GM18508 (cell line): ENCODE results near the gene ANP32A.

Experiments used
- ATAC-seq: cut with Tn5 transposase; IDR thresholded peaks from one replicate; pipeline ENCODE4 v1.9.1; 2021; ENCODE audit warnings: moderate number of reproducible peaks; ENCODE audit not compliant: insufficient read depth, unreplicated experiment

The ANP32A gene

GRCh38 chr15:68821190-68821840 lies 620 bp upstream of the ANP32A start:
- ATAC-seq: no peak

DNA sequence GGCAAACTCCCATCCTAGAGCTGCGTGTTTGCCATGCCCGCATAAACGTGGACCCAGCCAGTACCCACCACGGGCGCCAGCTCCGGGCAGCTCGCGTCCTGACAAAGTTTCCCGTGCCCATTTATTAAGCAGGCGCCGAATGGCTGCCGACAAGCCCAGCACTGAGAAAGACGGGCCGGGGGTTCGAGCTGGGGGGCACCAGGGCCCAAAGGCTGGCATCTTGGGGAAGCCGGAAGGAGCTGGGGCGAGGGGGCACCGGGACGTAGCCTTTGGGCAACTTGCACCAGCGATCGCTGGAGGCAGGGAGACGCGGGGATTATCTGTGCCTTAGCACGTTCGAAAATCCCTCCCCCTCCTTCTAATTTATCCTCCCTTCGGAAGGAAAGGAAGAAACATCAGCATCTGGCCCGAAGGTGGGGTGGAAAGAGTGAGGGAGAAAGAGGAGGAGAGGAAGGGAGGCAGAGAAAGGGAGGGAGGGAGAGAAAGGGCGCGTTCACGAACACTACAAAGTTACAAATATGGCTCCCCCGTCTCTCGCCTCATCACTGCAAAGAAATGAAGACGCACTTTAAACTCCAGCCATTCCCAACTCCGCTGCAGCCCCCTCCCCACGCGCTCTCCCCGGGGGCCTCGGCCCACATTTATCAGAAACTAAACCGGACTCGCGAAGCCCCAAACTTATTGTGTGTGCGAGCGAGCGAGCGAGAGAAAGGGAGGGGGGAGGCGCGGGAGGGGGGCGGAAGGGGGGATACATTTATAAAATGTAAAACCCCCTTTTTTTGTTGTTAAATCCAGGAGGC lies 1.0 kb downstream of the ANP32A start:
- ATAC-seq: no peak

- no peak for ATAC-seq
These were observed 1.8 kb downstream of the ANP32A start for GRCh38 chr15:68818769-68819494.

DNA sequence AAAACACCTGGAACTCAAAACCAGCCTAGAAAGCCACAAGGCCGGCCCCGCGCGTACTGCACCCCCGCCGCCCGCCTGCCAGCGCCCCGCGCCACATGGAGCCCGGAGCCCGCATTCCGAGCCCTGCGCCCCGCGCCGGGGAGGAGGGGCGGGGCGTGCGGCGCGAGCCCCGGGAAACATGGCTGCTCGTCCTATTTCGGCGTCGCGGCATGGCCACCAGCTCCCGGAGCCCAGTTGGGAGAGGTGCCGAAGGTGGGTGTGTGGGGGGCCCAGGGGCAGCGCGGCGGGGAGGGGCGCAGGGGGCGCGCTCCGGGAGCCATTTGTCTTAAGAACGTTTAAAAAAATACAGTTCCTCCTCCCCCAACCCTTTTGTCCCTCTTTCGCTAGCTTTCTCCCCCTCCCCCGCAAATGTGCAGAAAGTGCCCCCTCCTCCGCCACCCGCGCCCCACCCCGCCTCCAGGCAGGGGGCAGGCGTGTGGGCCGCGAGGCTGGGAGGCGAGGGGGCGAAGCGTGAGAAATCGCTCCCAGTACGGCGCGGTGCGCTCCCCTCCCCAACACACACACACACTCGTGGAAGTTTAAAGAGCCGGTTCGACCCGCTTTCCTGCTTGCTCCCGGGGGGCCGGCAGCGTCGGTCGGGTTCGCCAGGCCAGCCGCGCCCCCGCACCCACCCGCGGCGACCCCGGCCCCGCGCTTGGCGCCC lies 2.5 kb downstream of the ANP32A start:
- no peak for ATAC-seq

DNA sequence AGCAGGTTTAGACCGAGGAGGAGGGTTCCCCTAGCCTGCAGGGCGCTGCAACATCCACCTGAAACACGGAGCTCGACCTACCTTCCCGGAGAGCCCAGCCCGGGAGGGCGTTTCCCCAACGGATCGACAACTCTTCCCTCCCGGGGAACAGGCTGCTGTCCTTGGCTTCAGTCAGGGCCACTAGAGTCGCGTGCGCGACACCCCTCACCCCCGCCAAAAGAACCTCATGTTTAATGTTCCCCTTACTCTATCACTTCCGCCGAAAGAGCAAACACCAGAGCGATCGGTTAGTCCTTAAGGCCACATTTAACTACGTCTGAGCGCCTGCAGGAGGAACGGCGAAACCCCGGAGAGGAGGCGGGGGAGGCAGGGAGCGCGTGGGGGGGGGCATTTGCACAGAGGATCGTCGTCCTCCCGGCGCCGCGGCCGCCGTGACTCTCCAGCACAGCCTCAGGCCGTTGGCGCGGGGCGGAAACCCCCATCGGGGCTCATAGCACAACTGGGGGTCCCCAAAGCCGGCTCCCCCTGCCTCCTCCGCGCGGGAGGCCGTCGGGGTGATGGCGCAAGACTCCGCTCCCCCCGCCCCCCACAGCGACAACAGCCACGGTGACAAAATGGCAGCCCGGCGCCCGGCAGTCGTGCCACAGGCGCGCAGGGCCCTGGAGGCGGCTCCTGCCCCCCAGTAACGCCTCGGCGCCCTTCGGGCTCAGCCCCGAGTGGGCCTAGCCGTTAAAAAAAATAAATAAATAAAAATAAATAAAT lies 3.2 kb downstream of the ANP32A start:
- no peak for ATAC-seq

- ATAC-seq: no peak
These were observed 3.8 kb downstream of the ANP32A start for GRCh38 chr15:68816795-68817303.

- no peak for ATAC-seq
These were observed 4.5 kb downstream of the ANP32A start for GRCh38 chr15:68816158-68816557.

DNA sequence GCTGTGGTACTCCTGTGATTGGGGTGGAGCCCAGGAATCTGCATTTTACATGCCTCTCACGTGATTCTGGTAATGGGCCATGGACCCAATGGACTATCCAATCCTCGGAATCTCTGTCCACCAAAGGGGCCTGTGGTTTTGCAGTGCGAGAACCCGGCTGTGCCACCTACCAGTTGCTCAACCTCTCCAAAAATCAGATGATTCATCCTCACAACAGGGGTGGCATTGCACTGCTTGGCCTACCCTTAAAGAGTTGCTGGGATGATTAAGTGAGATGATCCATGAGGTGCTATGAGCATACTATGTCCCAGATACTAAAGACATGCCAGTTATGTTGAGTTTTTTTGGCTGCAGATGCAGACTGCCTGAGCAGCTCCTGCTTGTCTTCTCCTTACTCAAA lies 5.1 kb downstream of the ANP32A start:
- ATAC-seq: no peak

- no peak for ATAC-seq
These were observed 6.1 kb downstream of the ANP32A start for GRCh38 chr15:68814596-68814995.

DNA sequence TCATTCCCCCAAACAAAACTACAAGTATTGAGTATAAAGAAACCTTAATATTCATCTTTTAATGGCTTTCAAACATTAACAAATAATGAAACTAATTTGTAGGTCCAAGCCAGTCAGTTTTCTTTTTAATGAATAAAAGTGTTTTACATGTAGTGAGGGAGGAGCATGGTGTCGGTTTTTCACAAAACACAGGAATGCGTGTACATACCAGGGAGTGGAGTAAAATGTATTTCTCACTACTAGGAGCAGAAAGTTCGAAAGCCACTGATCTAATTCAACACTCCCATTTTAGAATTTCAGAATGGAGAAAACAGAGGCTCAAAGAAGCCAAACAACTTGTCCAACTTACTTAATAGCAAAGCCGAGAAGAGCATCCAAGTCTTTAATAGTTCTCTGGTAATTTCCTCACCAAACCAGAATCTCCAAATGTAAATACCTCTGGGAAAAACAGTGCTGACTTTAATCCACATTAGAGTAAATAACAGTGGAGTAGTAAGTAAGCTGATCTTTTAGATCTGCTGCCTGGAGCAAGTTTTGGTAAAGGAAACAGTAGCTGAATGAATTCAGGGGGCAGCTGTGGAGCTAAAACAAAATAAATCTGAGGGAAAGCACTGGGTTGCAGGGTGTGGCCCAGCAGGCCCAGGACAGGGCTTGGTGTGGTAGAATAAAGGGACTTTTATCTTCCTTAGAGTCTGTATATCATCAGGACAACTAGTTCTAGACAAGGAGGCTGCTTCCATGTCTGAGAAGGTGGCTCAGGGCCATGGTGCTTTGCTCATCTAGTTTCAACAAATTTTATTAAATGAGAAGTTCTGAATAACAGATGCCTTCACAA lies 7.9 kb downstream of the ANP32A start:
- ATAC-seq: no peak

DNA sequence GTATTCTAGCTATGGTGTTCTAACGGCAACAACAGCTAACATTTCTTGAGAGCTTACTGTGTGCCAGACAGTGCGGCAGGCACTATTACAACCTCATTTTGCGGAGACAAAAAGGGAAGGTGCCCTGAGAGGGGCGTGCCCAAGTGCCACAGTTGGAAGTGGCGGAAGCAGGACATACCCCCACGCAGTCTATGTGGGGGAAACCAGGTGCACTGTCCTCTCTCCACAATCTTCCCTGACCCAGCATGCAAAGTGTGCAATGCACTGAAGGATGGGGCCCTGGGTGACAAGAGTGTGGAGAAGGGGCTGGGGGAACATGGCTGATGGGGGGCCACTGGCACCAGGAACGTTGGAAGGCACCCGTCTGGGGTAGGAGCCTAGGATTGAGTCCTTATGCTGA lies 8.6 kb downstream of the ANP32A start:
- ATAC-seq: no peak

DNA sequence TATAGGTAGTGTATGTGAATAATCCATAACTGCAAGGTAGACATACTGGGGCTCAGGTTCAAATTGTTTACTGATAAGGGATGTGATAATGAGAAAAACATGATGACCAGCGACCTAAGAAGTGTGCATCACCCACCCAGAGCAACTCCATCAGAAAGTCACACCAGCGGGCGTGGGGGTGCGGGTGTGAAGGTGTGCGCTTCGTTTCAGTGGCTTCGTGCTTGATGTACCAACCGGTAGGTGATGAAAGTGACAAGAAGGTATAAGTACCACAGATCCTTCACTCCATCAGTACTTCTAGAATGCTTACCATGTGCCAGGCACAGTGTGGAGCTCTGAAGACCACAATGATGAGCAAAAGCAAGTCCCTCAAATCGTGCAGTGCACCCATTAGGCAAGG lies 11.2 kb downstream of the ANP32A start:
- no peak for ATAC-seq

GRCh38 chr15:68808770-68809169 lies 11.9 kb downstream of the ANP32A start:
- no peak for ATAC-seq

DNA sequence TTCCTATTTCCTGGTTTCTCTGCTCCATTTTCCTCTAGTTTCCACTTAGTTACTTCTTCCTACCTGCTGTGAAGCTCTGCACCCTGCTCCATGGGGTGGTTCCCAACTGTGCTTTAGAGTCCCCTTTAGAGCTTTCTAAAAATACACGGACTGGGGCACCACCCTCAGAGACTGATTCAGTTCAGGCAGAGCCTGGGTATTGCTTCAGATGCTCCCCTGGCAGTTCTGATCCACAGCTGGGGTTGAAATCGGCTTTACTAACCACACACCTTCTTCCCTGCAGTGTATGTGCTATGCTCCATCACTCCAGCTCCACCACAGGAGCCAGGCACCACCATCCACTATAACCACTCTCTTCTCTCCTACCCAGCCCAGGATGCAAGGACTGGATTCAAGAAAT lies 12.6 kb downstream of the ANP32A start:
- no peak for ATAC-seq

- ATAC-seq: no peak
These were observed 13.4 kb downstream of the ANP32A start for GRCh38 chr15:68807249-68807648.

- no peak for ATAC-seq
These were observed 14.3 kb downstream of the ANP32A start for GRCh38 chr15:68806220-68807060.

- no peak for ATAC-seq
These were observed 18.3 kb downstream of the ANP32A start for GRCh38 chr15:68802373-68802772.

DNA sequence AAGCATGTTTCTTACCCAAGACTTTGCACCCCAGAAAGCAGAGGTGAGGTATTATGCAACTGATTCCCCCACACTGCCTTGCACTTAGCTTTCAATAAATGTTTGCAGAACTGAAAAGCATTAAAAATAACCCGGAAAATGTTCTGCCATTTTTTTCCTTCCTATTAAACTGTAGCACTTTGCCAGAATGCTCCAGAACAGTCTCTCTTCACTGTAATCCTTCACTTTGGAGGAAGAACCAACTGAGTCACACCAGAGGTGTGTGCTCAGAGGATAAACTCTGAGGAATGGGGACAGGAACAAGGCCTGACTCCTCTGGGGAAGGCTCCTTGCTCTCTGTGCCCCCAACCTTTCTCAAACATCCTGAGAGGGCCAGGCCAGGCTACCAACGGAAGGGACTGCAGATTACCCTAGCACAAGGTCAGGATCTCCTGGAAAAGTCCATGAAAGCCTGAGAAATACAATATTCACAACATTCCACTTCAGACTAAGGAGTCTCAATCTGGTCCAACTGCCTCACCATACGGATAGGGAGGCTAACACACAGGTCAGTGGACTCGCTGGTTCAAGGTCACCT lies 19.0 kb downstream of the ANP32A start:
- ATAC-seq: no peak
